H1 (cell line): Measurements from ENCODE around the gene MORN5. TPM values are rescaled to one million over a fixed set of nuclear protein-coding genes. Genes with fewer than 3 reads are reported as not detected.

Source experiments
- CTCF ChIA-PET: fragments of 300-600 bp; sonication (Branson Sonifier 250); formaldehyde crosslinking; loops from one replicate; lab custom pipeline; 2021; ENCODE audit not compliant: partially characterized antibody; lab: Charles Lee
- POLR2A ChIA-PET: fragments of 300-600 bp; sonication (Branson Sonifier 250); formaldehyde crosslinking; loops from one replicate; lab custom pipeline; 2021; ENCODE audit warnings: inconsistent platforms; ENCODE audit not compliant: partially characterized antibody; lab: Charles Lee
- DNase-seq, 2 experiments: peaks; one replicate each; pipeline versions ENCODE4 v3.0.0 to v3.0.0-alpha.2; 2010 to 2022; ENCODE audit warnings: low spot score in 2 of 2, low read depth in 1 of 2, mixed read lengths in 1 of 2
- FAIRE-seq: peaks from 2 replicates; lab custom pipeline; 2011; peaks lifted over from hg19 to GRCh38; lab: Jason Lieb, UNC
- H2AFZ ChIP-seq: 2 replicates; pipeline ENCODE4 v1.8.1; 2012; ENCODE audit warnings: low read length, inconsistent platforms
- H2AK5ac ChIP-seq: 2 replicates; pipeline ENCODE4 v1.6.1; 2013; ENCODE audit warnings: low read depth, low read length
- H2BK120ac ChIP-seq: replicated peaks from 2 replicates; pipeline ENCODE3; 2013; ENCODE audit warnings: low read depth, low read length, inconsistent platforms
- H2BK12ac ChIP-seq: 2 replicates; pipeline ENCODE4 v1.6.1; 2013; ENCODE audit warnings: low read depth, low read length
- H2BK15ac ChIP-seq: 2 replicates; pipeline ENCODE4 v1.6.1; 2013; ENCODE audit warnings: low read length
- H2BK20ac ChIP-seq: 2 replicates; pipeline ENCODE4 v1.6.1; 2013; ENCODE audit warnings: low read length
- H2BK5ac ChIP-seq: 2 replicates; pipeline ENCODE4 v1.6.1; 2013; ENCODE audit warnings: low read depth, low read length
- H3K14ac ChIP-seq: 2 replicates; pipeline ENCODE4 v1.6.1; 2013; ENCODE audit warnings: inconsistent platforms; ENCODE audit not compliant: insufficient read length
- H3K18ac ChIP-seq: 2 replicates; pipeline ENCODE4 v1.6.1; 2013; ENCODE audit warnings: low read length; ENCODE audit errors: extremely low read depth
- H3K23ac ChIP-seq: 2 replicates; pipeline ENCODE4 v1.6.1; 2013; ENCODE audit warnings: inconsistent platforms; ENCODE audit not compliant: insufficient read length
- H3K23me2 ChIP-seq: 2 replicates; pipeline ENCODE4 v1.6.1; 2013; ENCODE audit warnings: low read depth, low read length
- H3K27ac ChIP-seq: 2 replicates; pipeline ENCODE4 v1.6.1; 2011; ENCODE audit warnings: low read depth, low read length, inconsistent platforms
- H3K27me3 ChIP-seq, 4 experiments: replicated peaks in 1 of 4; 1 replicate in 1 of 4; 2 replicates in 3 of 4; pipeline versions ENCODE4 v1.6.1 to v1.8.1; 2011 to 2013; ENCODE audit warnings: low read length in 3 of 4, mild to moderate bottlenecking in 3 of 4, inconsistent platforms in 2 of 4, mixed read lengths in 2 of 4, moderate library complexity in 1 of 4; ENCODE audit not compliant: control insufficient read depth in 3 of 4, insufficient read depth in 3 of 4; ENCODE audit errors: extremely low read depth in 1 of 4
- H3K36me3 ChIP-seq, 4 experiments: 2 replicates each; pipeline versions ENCODE4 v1.6.1 to v1.8.1; 2011 to 2013; ENCODE audit warnings: mild to moderate bottlenecking in 4 of 4, low read length in 3 of 4, moderate library complexity in 2 of 4, control low read depth in 1 of 4, inconsistent platforms in 1 of 4; ENCODE audit not compliant: insufficient read depth in 4 of 4, control insufficient read depth in 2 of 4
- H3K4ac ChIP-seq: replicated peaks from 2 replicates; pipeline ENCODE3; 2013; ENCODE audit warnings: low read length, low read depth, mixed read lengths, inconsistent platforms; ENCODE audit not compliant: insufficient read length
- H3K4me1 ChIP-seq, 4 experiments: replicated peaks in 1 of 4; 1 replicate in 1 of 4; 2 replicates in 3 of 4; pipeline versions ENCODE4 v1.6.1 to v1.8.1; 2011 to 2013; ENCODE audit warnings: low read length in 3 of 4, inconsistent platforms in 2 of 4, mixed read lengths in 1 of 4; ENCODE audit not compliant: insufficient read depth in 4 of 4, control insufficient read depth in 3 of 4
- H3K4me2 ChIP-seq, 2 experiments: 2 replicates each; pipeline versions ENCODE4 v1.6.1 to v1.8.1; 2011 to 2013; ENCODE audit warnings: low read depth in 2 of 2, low read length in 2 of 2, control low read depth in 1 of 2, inconsistent platforms in 1 of 2, mild to moderate bottlenecking in 1 of 2; ENCODE audit not compliant: insufficient read depth in 1 of 2
- H3K4me3 ChIP-seq, 4 experiments: fragments of 200-600, 300-600 bp in 1 of 4; sonication (generic), shearing (Covaris generic), sonication (Bioruptor Twin) in 1 of 4; 2 replicates each; pipeline versions ENCODE4 v1.5.1 to v1.8.1; 2011 to 2016; ENCODE audit warnings: low read length in 4 of 4, low read depth in 3 of 4, control low read depth in 2 of 4, inconsistent platforms in 2 of 4, mild to moderate bottlenecking in 2 of 4, mixed read lengths in 1 of 4, moderate library complexity in 1 of 4; ENCODE audit not compliant: insufficient read depth in 2 of 4; ENCODE audit errors: extremely low read depth in 1 of 4
- H3K56ac ChIP-seq: replicated peaks from 2 replicates; pipeline ENCODE3; 2013; ENCODE audit warnings: low read depth, mild to moderate bottlenecking, mixed read lengths, low read length, inconsistent platforms; ENCODE audit not compliant: insufficient read length
- H3K79me1 ChIP-seq: 2 replicates; pipeline ENCODE4 v1.6.1; 2013; ENCODE audit warnings: low read depth, low read length, control low read depth
- H3K79me2 ChIP-seq, 2 experiments: 2 replicates each; pipeline versions ENCODE4 v1.6.1 to v1.8.1; 2012 to 2013; ENCODE audit warnings: low read length in 2 of 2, mild to moderate bottlenecking in 2 of 2, inconsistent platforms in 1 of 2; ENCODE audit not compliant: insufficient read depth in 2 of 2, control insufficient read depth in 1 of 2
- H3K9ac ChIP-seq, 4 experiments: replicated peaks in 1 of 4; 1 replicate in 1 of 4; 2 replicates in 3 of 4; pipeline versions ENCODE4 v1.6.1 to v1.8.1; 2011 to 2013; ENCODE audit warnings: low read depth in 3 of 4, low read length in 3 of 4, control low read depth in 2 of 4, mild to moderate bottlenecking in 2 of 4, moderate library complexity in 2 of 4, inconsistent platforms in 1 of 4; ENCODE audit errors: extremely low read depth in 1 of 4
- H3K9me3 ChIP-seq, 2 experiments: 2 replicates each; pipeline versions ENCODE4 v1.6.1 to v1.8.1; 2012 to 2013; ENCODE audit warnings: mild to moderate bottlenecking in 2 of 2, moderate library complexity in 2 of 2, control low read depth in 1 of 2, inconsistent platforms in 1 of 2, low read depth in 1 of 2, low read length in 1 of 2, mixed read lengths in 1 of 2; ENCODE audit not compliant: insufficient read depth in 2 of 2
- H4K20me1 ChIP-seq, 2 experiments: replicated peaks in 1 of 2; 2 replicates each; pipeline versions ENCODE3 to v1.8.1; 2011 to 2013; ENCODE audit warnings: inconsistent platforms in 2 of 2, low read length in 2 of 2, mild to moderate bottlenecking in 1 of 2; ENCODE audit not compliant: insufficient read depth in 2 of 2, control insufficient read depth in 1 of 2
- H4K5ac ChIP-seq: 2 replicates; pipeline ENCODE4 v1.6.1; 2013; ENCODE audit warnings: low read length, low read depth, mixed read lengths, inconsistent platforms; ENCODE audit not compliant: insufficient read length
- H4K8ac ChIP-seq: 2 replicates; pipeline ENCODE4 v1.8.0; 2013; ENCODE audit warnings: mild to moderate bottlenecking, moderate library complexity, low read length, inconsistent platforms; ENCODE audit not compliant: insufficient read depth; ENCODE audit errors: extremely low read depth
- H4K91ac ChIP-seq: replicated peaks from 2 replicates; pipeline ENCODE3; 2013; ENCODE audit warnings: low read length, mixed read lengths, inconsistent platforms; ENCODE audit not compliant: insufficient read length
- CEBPB ChIP-seq: IDR thresholded peaks from 2 replicates; pipeline ENCODE4 v1.6.1; 2012; ENCODE audit warnings: low read depth, low read length
- EZH2 ChIP-seq: fragments of 200-600 bp; sonication (generic); IDR thresholded peaks from 2 replicates; pipeline ENCODE4 v1.7.1; 2012; ENCODE audit warnings: low read depth, mild to moderate bottlenecking, moderate library complexity, low read length, inconsistent platforms; ENCODE audit not compliant: severe bottlenecking
- KDM5A ChIP-seq: fragments of 200-600 bp; IDR thresholded peaks from 2 replicates; pipeline ENCODE4 v1.7.1; 2012; ENCODE audit warnings: mild to moderate bottlenecking, low read length, inconsistent platforms, mixed read lengths
- MAFK ChIP-seq: IDR thresholded peaks from 2 replicates; pipeline ENCODE4 v1.6.1; 2012; ENCODE audit warnings: low read depth, mild to moderate bottlenecking, improper control_type of control experiment, low read length
- RBBP5 ChIP-seq: IDR thresholded peaks from 2 replicates; pipeline ENCODE4 v1.7.1; 2012; ENCODE audit warnings: low read depth, mild to moderate bottlenecking, inconsistent platforms, low read length, moderate library complexity, borderline replicate concordance
- SP1 ChIP-seq: IDR thresholded peaks from 2 replicates; pipeline ENCODE4 v1.6.1; 2011; ENCODE audit warnings: low read depth, low read length
- WGBS, 2 experiments: shearing (Covaris generic) in 1 of 2; methylation state at CpG; one replicate each; pipeline versions ENCODE4 v1.1.6 to v1.1.7; 2013 to 2015; ENCODE audit warnings: low lambda C conversion rate in 2 of 2, mixed read lengths in 2 of 2, inconsistent platforms in 1 of 2, low coverage in 1 of 2, missing lambda C conversion rate in 1 of 2; ENCODE audit not compliant: insufficient replicate concordance in 2 of 2, insufficient coverage in 1 of 2, insufficient read length in 1 of 2; ENCODE audit errors: extremely low coverage in 1 of 2, missing lambda C conversion rate in 1 of 2; 5-methylcytosine and 5-hydroxymethylcytosine counted together
- polyA plus RNA-seq, 7 experiments: library from polyadenylated mRNA; depleted of rRNA in 3 of 7; stranded (reverse) in 5 of 7; unstranded in 2 of 7; fragments of >200 nt in 5 of 7; fragments of 200-250 nt in 2 of 7; gene quantifications; 1 replicate in 5 of 7; 2 replicates in 1 of 7; 4 replicates in 1 of 7; pipeline versions ENCODE4 v1.2.1 to v1.2.3, GENCODE V29; 2011 to 2013; ENCODE audit warnings: missing spikeins in 2 of 7, mixed read lengths in 2 of 7
- total RNA-seq: library from RNA; stranded (reverse); fragmentation: NEBNext Ultra II Directional; extraction: Animal tissue kit (Norgen Biotek cat#: 25700); gene quantifications from 2 replicates; pipeline ENCODE4 v1.2.1, GENCODE V29; 2021
- TF ChIP-seq, protein P1 (sequence below): IDR thresholded peaks from 2 replicates; pipeline ENCODE4 v1.6.1; 2012; ENCODE audit warnings: inconsistent platforms
- TF ChIP-seq, protein P2 (sequence below): IDR thresholded peaks from 2 replicates; pipeline ENCODE4 v1.6.1; 2011; ENCODE audit warnings: low read length, improper control_type of control experiment

MORN5 gene
- total and polyA plus RNA-seq, 2 of the 8 experiments (the other 6 are each of a cell fraction or from before 2014, with no cell fraction given) = not detected

DNA sequence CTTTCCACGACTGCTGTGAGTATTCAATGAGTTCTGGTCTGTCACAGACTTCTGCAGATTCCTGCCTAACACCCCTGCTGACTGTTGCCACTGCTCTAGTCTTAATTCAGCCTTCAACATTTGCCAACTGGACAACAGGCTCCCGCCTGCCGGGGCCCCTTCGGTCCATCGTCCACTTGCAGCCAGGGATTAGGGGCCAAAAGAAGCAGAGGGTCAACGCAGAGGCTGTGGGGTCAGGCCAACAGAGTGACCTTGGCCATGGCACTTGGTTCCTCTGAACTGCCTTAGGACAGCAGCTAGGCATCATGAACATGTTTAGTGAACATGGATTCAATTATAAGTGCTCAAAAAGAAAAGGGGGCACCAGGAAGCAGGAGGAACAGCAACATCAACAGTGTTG lies 28.7 kb downstream of the MORN5 start:
- Histone ChIP-seq H2BK5ac (no peak overlapping the region), H3K18ac (no peak overlapping the region), H3K56ac (no peak overlapping the region), H3K79me1 (no peaks in the 10 kb centered on the region), H2BK12ac (no peak overlapping the region), H2BK120ac (no peak overlapping the region), H4K8ac (no peak overlapping the region), H2BK20ac (no peak overlapping the region), H3K4ac (no peak overlapping the region), H3K23me2 (no peaks in the 10 kb centered on the region), H4K5ac (no peak overlapping the region), H3K9me3 (no peaks in the 10 kb centered on the region), H3K14ac (no peak overlapping the region), H3K27me3 (no peaks in the 10 kb centered on the region; a peak in 1 of 7 replicates), H2AK5ac (no peak overlapping the region), H3K23ac (no peak overlapping the region), H3K27ac (no peak overlapping the region), H3K79me2 (no peaks in the 10 kb centered on the region), H4K20me1 (no peaks in the 10 kb centered on the region), H2BK15ac (0 out of 2 replicates have a peak overlapping the region, but pooled peaks have one; percentile 72), H2AFZ (no peak overlapping the region), H3K4me1 (peaks cover 0 to 3% (median 1%) of the 10 kb centered on the region in 4 experiments; a peak in 2 of 7 replicates), H3K36me3 (no peaks in the 10 kb centered on the region), H4K91ac (no peak overlapping the region), H3K9ac (no peak overlapping the region), H3K4me2 (no peak overlapping the region), H3K4me3 (no peak overlapping the region)
- FAIRE-seq = no peak
- no peak for DNase-seq
- WGBS, 2 experiments = 87% methylated on average over 6 of the region's 6 CpGs; no CpG with 5 or more reads in 1 of the 2 experiments
- ChIA-PET CTCF (interaction anchor here (1.1 to 2.7 kb wide), 7 partner anchors 9 to 162 kb away, joined by 3 to 12 read pairs (median 4); no protein-coding TSS in a partner anchor), POLR2A (no interaction called here)
- TF ChIP-seq CEBPB = no peak
- TF ChIP-seq, protein P1, sequence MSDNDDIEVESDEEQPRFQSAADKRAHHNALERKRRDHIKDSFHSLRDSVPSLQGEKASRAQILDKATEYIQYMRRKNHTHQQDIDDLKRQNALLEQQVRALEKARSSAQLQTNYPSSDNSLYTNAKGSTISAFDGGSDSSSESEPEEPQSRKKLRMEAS = no peak
- no peak for TF ChIP-seq RBBP5
- no peak for TF ChIP-seq SP1
- TF ChIP-seq KDM5A = no peak
- TF ChIP-seq MAFK = no peak
- TF ChIP-seq, protein P2, sequence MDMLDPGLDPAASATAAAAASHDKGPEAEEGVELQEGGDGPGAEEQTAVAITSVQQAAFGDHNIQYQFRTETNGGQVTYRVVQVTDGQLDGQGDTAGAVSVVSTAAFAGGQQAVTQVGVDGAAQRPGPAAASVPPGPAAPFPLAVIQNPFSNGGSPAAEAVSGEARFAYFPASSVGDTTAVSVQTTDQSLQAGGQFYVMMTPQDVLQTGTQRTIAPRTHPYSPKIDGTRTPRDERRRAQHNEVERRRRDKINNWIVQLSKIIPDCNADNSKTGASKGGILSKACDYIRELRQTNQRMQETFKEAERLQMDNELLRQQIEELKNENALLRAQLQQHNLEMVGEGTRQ = no peak
- TF ChIP-seq EZH2 = no peak
